Aorta (tissue), 5 donors: ENCODE results near the gene REXO4. TPM values are rescaled to one million over a fixed set of nuclear protein-coding genes. Genes with fewer than 3 reads are reported as not detected.
"Not testable (repeated sequence)": the region's sequence is repeated elsewhere in the genome, so short reads cannot be mapped to it uniquely, and the experiment has no call there.

ENCODE experiments used
- ATAC-seq: fragments of 200-7000 bp; cut with Tn5 transposase; one replicate; pipeline ENCODE4 v1.9.1; 2022; ENCODE audit warnings: moderate library complexity; ENCODE audit not compliant: low FRiP score
- DNase-seq, 2 donors: peaks; one replicate each; pipeline ENCODE4 v3.0.0-alpha.2; 2020
- H3K27ac ChIP-seq, 2 donors: one replicate each; pipeline ENCODE4 v1.5.1; 2013; ENCODE audit warnings: low read length in 2 of 2, mild to moderate bottlenecking in 2 of 2, moderate library complexity in 2 of 2, control low read depth in 1 of 2, inconsistent platforms in 1 of 2, low read depth in 1 of 2
- H3K27me3 ChIP-seq, 2 donors: one replicate each; pipeline ENCODE4 v1.6.1; 2013; ENCODE audit warnings: control low read depth in 1 of 2, low read length in 1 of 2, mild to moderate bottlenecking in 1 of 2, moderate library complexity in 1 of 2; ENCODE audit not compliant: insufficient read depth in 2 of 2, control insufficient read depth in 1 of 2
- H3K36me3 ChIP-seq, 2 donors: one replicate each; pipeline ENCODE4 v1.6.1; 2013; ENCODE audit warnings: control low read depth in 1 of 2, low read length in 1 of 2, mild to moderate bottlenecking in 1 of 2; ENCODE audit not compliant: insufficient read depth in 2 of 2, control insufficient read depth in 1 of 2
- H3K4me1 ChIP-seq, 2 donors: one replicate each; pipeline ENCODE4 v1.6.1; 2013; ENCODE audit warnings: low read length in 2 of 2, control low read depth in 1 of 2, mild to moderate bottlenecking in 1 of 2, moderate library complexity in 1 of 2; ENCODE audit not compliant: insufficient read depth in 2 of 2, control insufficient read depth in 1 of 2
- H3K4me3 ChIP-seq, 2 donors: one replicate each; pipeline ENCODE4 v1.5.1; 2013; ENCODE audit warnings: low read length in 2 of 2, control low read depth in 1 of 2, mild to moderate bottlenecking in 1 of 2
- H3K9me3 ChIP-seq: one replicate; pipeline ENCODE4 v1.6.1; 2013; ENCODE audit warnings: mild to moderate bottlenecking, low read length; ENCODE audit not compliant: control insufficient read depth
- WGBS, 2 donors: extraction: QIAGEN DNeasy Blood & Tissue Kit; methylation state at CpG; one replicate each; pipeline ENCODE4 v1.1.7; 2013; 5-methylcytosine and 5-hydroxymethylcytosine counted together
- intact Hi-C, 2 donors: fragments of 100-400 bp; cut with DNase I; formaldehyde crosslinking; loops; one replicate each; pipeline versions ENCODE4 v1.14.2 to v1.15.0; 2022
- polyA plus RNA-seq, 2 donors: library from polyadenylated mRNA; stranded (reverse); fragments of 200-250 nt; gene quantifications; one replicate each; pipeline ENCODE4 v1.2.3, GENCODE V29; 2013
- total RNA-seq, 2 donors: library from RNA; stranded (reverse); fragmentation: NEBNext Ultra II Directional; extraction: Animal tissue kit (Norgen Biotek cat#: 25700); gene quantifications; one replicate each; pipeline ENCODE4 v1.2.1, GENCODE V29; 2021
- donor health status: healthy with polysubstance abuse.
- donor health status: Bipolar disorder and iron deficiency.
- donor health status: DM: no; HTN: no; CAD: no.
- donor health status: DM: no; HTN: no; CAD: no.
- donor health status: DM: yes; HTN: yes; CAD: no.

The REXO4 gene
- total and polyA plus RNA-seq, 4 donors: 10.8 to 19.1 (median 14.3) TPM

GRCh38 chr9:133391449-133391848 is 26.4 kb downstream of the REXO4 start:
- H3K4me3 ChIP-seq, H3K36me3 ChIP-seq, intact Hi-C loops, ATAC-seq, H3K4me1 ChIP-seq, H3K9me3 ChIP-seq, H3K27ac ChIP-seq, H3K27me3 ChIP-seq, DNase-seq: not testable (repeated sequence)
- 66 to 73% methylated on average over 2 to 3 of the region's 4 CpGs for WGBS, 2 donors

- Histone ChIP-seq H3K4me3 (no peak overlapping the region), H3K27me3 (no peaks in the 10 kb centered on the region), H3K4me1 (no peaks in the 10 kb centered on the region), H3K36me3 (no peaks in the 10 kb centered on the region), H3K9me3 (no peaks in the 10 kb centered on the region), H3K27ac (no peak overlapping the region)
- 76 to 78% methylated on average over 7 of the region's 7 CpGs for WGBS, 2 donors
- intact Hi-C loops: no loop called here
- DNase-seq (no peak), ATAC-seq (no peak)
Observed at GRCh38 chr9:133390713-133391112, 27.1 kb downstream of the REXO4 start.

DNA sequence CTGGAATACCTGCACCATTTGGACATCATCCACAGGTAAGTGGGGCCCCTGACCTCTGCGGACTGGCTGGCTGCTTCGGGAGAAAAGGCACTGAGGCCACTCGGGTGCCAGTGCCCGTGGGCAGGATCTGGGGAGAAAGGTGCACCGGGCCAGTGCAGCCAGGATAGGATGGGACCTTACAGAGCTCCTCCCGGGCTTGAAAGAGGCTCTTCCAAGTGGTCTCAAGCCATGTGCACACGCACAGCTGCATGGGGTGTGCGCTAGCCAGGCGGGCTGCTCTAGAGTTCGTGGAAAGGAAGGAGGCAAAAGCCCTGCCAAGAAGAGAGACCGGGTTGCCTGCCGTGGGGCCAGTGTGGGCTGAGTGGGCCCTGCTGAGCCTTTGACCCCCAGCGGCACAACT is 28.2 kb downstream of the REXO4 start:
- Histone ChIP-seq H3K27me3 (no peaks in the 10 kb centered on the region), H3K4me3 (no peak overlapping the region), H3K4me1 (no peaks in the 10 kb centered on the region), H3K36me3 (no peaks in the 10 kb centered on the region), H3K9me3 (no peaks in the 10 kb centered on the region), H3K27ac (no peak overlapping the region)
- intact Hi-C loops: no loop called here
- WGBS, 2 donors: 86 to 90% methylated on average over 12 to 13 of the region's 13 CpGs
- DNase-seq (no peak), ATAC-seq (no peak)

DNA sequence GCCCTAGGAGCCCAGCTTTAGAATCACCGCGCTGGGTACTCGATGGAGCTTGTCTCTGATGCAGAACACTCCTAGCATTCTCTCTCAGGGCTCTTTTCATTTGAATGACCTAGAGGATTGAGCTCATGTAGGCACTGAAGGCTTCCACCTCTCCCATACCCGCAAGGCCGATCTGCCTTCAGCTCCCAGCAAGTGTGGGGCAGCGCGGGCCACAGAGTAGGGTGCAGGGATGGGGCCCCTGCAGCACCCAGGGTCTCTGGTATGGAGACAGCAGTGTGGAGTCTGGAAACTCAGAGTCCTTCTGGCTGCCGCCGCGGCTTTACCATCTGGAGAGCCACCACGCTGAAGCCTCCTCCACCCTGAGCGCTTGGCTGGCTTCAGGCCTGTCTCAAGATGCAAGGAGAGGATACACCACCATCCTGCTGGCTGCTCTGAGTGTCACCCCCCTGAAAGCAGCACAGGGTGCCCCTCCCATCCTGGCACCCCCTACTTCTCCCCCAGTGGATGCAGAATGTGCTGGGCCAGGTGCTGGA is 28.7 kb downstream of the REXO4 start:
- Histone ChIP-seq H3K9me3 (no peaks in the 10 kb centered on the region), H3K4me3 (no peak overlapping the region), H3K4me1 (no peaks in the 10 kb centered on the region), H3K27me3 (no peaks in the 10 kb centered on the region), H3K27ac (no peak overlapping the region), H3K36me3 (no peaks in the 10 kb centered on the region)
- ATAC-seq: no peak
- WGBS, 2 donors: 92 to 93% methylated on average over 12 of the region's 12 CpGs
- intact Hi-C loops: no loop called here
- DNase-seq: no peak

DNA sequence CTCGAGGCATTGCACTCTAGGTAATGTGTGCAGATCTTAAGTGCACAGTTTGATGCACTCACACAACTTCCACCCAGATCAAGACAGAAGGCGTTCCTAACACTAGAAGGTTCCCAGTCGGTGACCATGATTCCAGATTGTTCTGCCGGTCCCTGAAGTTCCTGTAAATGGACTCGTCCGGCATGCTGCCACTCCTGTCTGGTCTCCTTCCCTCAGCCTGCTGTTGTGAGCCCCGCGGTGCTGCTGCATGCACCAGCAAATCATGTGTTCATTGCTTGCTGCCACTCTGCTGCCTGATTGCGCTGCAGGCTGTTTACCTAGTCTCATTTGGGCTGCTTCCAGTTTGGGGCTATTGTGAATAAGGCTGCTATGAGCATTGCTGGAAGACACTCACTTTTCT is 30.1 kb downstream of the REXO4 start:
- DNase-seq (no peak), ATAC-seq (no peak)
- 78 to 79% methylated on average over 9 of the region's 9 CpGs for WGBS, 2 donors
- Histone ChIP-seq H3K27ac (no peak overlapping the region), H3K4me1 (no peaks in the 10 kb centered on the region), H3K4me3 (no peak overlapping the region), H3K9me3 (no peaks in the 10 kb centered on the region), H3K36me3 (no peaks in the 10 kb centered on the region), H3K27me3 (no peaks in the 10 kb centered on the region)
- intact Hi-C loops: no loop called here

- intact Hi-C loops: no loop called here
- 72 to 75% methylated on average over 13 of the region's 13 CpGs for WGBS, 2 donors
- H3K4me1 ChIP-seq: no peaks in the 10 kb centered on the region
Observed at GRCh38 chr9:133386338-133386737, 31.5 kb downstream of the REXO4 start.

GRCh38 chr9:133385452-133385851 is 32.4 kb downstream of the REXO4 start:
- DNase-seq (no peak), ATAC-seq (no peak)
- intact Hi-C loops: no loop called here
- 86 to 89% methylated on average over 14 of the region's 14 CpGs for WGBS, 2 donors
- H3K4me1 ChIP-seq: no peaks in the 10 kb centered on the region
- no peaks in the 10 kb centered on the region for H3K27me3 ChIP-seq
- H3K4me3 ChIP-seq: no peak overlapping the region
- H3K27ac ChIP-seq: no peak overlapping the region
- no peaks in the 10 kb centered on the region for H3K9me3 ChIP-seq
- H3K36me3 ChIP-seq: no peaks in the 10 kb centered on the region

More at GRCh38 chr9:133386338-133386737, 31.5 kb downstream of the REXO4 start:
- DNase-seq: no peak
- ATAC-seq: no peak
- H3K4me3 ChIP-seq: no peak overlapping the region
- H3K27ac ChIP-seq: no peak overlapping the region
- H3K27me3 ChIP-seq: no peaks in the 10 kb centered on the region
- H3K9me3 ChIP-seq: no peaks in the 10 kb centered on the region
- H3K36me3 ChIP-seq: no peaks in the 10 kb centered on the region

DNA sequence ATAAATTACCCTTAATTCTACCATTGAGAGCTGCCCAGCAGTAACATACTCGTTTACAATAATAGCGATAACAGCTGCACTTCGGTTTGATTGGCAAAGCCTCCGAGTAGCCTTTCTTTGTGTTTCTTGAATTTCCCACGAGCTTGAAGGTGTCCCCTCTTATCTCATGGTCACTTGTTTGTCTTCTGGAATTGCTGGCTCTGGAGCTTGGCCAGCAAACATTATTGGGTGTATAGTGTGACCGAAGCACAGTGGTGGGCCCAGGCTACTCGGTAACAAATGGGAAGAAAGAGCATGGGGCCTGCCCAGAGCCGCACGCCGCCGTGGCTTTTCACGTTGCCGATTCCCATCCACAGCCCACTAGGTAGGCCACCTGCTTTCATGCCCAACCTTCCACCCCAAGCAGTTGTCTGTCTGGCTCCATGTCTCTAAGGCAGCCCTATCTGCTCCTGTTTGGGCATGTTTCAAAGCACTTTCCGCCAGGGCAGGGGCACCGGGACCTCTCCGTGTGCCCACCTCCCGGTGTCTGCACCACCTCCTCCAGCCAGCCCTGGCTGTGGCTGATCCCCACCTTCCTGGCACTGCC is 33.0 kb downstream of the REXO4 start:
- WGBS, 2 donors: 87 to 88% methylated on average over 17 of the region's 17 CpGs
- Histone ChIP-seq H3K4me3 (no peak overlapping the region), H3K27me3 (no peaks in the 10 kb centered on the region), H3K4me1 (no peaks in the 10 kb centered on the region), H3K27ac (no peak overlapping the region), H3K36me3 (no peaks in the 10 kb centered on the region), H3K9me3 (no peaks in the 10 kb centered on the region)
- intact Hi-C loops: no loop called here
- ATAC-seq: no peak
- no peak for DNase-seq

DNA sequence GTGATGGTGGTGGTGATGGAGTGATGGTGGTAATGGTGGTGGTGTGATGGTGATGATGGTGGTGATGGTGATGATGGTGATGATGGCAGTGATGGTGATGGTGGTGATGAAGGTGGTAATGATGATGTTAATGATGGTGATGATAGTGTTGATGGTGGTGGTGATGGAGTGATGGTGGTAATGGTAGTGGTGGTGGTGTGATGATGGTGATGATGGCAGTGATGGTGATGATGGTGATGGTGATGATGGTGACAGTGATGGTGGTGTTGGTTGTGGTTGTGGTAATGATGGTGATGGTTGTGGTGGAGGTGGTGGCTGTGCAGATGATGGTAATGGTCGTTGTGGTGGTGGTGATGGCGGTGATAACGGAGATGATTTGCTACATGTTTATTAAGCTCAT is 34.4 kb downstream of the REXO4 start:
- no peak for ATAC-seq
- Histone ChIP-seq H3K27ac (no peak overlapping the region), H3K36me3 (no peaks in the 10 kb centered on the region), H3K4me1 (no peaks in the 10 kb centered on the region), H3K4me3 (no peak overlapping the region), H3K9me3 (no peaks in the 10 kb centered on the region), H3K27me3 (no peaks in the 10 kb centered on the region)
- 95 to 97% methylated on average over 3 of the region's 3 CpGs for WGBS, 2 donors
- no peak for DNase-seq
- intact Hi-C loops: no loop called here
